Measurements from ENCODE around the gene GP9.
A peak's percentile ranks its signal among the peaks of the same experiment; 100 is the strongest.

GP9 gene

GRCh38 chr3:129060276-129061022, at the start of gene GP9:
GP9 (plus strand) TSS chr3:129060779; CDS start chr3:129061740, 961 bp downstream.
- no peak for DNase-seq

GRCh38 chr3:129013491-129013891, 47.1 kb upstream of the GP9 start:
- no peak for DNase-seq

- DNase-seq: no peak
Observed at GRCh38 chr3:129014148-129014547, 46.4 kb upstream of the GP9 start.

- DNase-seq: no peak
Observed at GRCh38 chr3:129014793-129015345, 45.7 kb upstream of the GP9 start.

GRCh38 chr3:129015388-129016105, 45.0 kb upstream of the GP9 start:
- DNase-seq: peak; percentile 12 to 61 (median 26)

GRCh38 chr3:129016356-129016719, 44.2 kb upstream of the GP9 start:
- DNase-seq: peak; percentile 36 to 66 (median 60)

GRCh38 chr3:129016720-129017483, 43.7 kb upstream of the GP9 start:
- DNase-seq: no peak

- no peak for DNase-seq
Observed at GRCh38 chr3:129017484-129017899, 43.1 kb upstream of the GP9 start.

- DNase-seq: no peak
Observed at GRCh38 chr3:129018271-129018670, 42.3 kb upstream of the GP9 start.

GRCh38 chr3:129018751-129019150, 41.8 kb upstream of the GP9 start:
- no peak for DNase-seq

GRCh38 chr3:129019266-129019665, 41.3 kb upstream of the GP9 start:
- DNase-seq: no peak

GRCh38 chr3:129020691-129021090, 39.9 kb upstream of the GP9 start:
- no peak for DNase-seq

GRCh38 chr3:129021140-129021551, 39.4 kb upstream of the GP9 start:
- DNase-seq: no peak

GRCh38 chr3:129022114-129023007, 38.2 kb upstream of the GP9 start:
- no peak for DNase-seq

- DNase-seq: no peak
Observed at GRCh38 chr3:129023008-129023358, 37.6 kb upstream of the GP9 start.

GRCh38 chr3:129023909-129024308, 36.7 kb upstream of the GP9 start:
- DNase-seq: no peak

- no peak for DNase-seq
Observed at GRCh38 chr3:129025108-129025507, 35.5 kb upstream of the GP9 start.

- no peak for DNase-seq
Observed at GRCh38 chr3:129025691-129026435, 34.7 kb upstream of the GP9 start.

GRCh38 chr3:129026728-129027543, 33.6 kb upstream of the GP9 start:
- peak; percentile 85 to 92 (median 90) for DNase-seq

- DNase-seq: no peak
Observed at GRCh38 chr3:129027544-129027880, 33.1 kb upstream of the GP9 start.

GRCh38 chr3:129028866-129029265, 31.7 kb upstream of the GP9 start:
- no peak for DNase-seq
